Endothelial cell of umbilical vein (primary cell): ENCODE measurements around the gene SLC9A3. TPM values are rescaled to one million over a fixed set of nuclear protein-coding genes. Genes with fewer than 3 reads are reported as not detected.

Source experiments
- BruUV-seq: library from RNA; stranded (reverse); fragments of 400-500 nt; replicated peaks from 2 replicates; lab custom pipeline; 2021; lab: Mats Ljungman, UMichigan
- CTCF ChIA-PET: fragments of 300-600, 350-600 bp; sonication (Branson Sonifier 250); formaldehyde crosslinking; loops from one replicate; lab custom pipeline; 2021; ENCODE audit warnings: antibody characterized with exemption, inconsistent platforms; lab: Charles Lee
- POLR2A ChIA-PET: fragments of 300-600, 350-600 bp; sonication (Branson Sonifier 250); formaldehyde crosslinking; loops from one replicate; lab custom pipeline; 2021; ENCODE audit warnings: antibody characterized with exemption, inconsistent platforms; lab: Charles Lee
- DNase-seq: peaks from one replicate; pipeline ENCODE4 v3.0.0-alpha.2; 2011; ENCODE audit warnings: low read depth, low spot score
- FAIRE-seq: peaks from 2 replicates; lab custom pipeline; 2011; peaks lifted over from hg19 to GRCh38; lab: Jason Lieb, UNC
- H2AFZ ChIP-seq: 2 replicates; pipeline ENCODE4 v1.6.0; 2012; ENCODE audit warnings: low read depth, low read length, control low read depth, inconsistent platforms
- H3K27ac ChIP-seq: 2 replicates; pipeline ENCODE4 v1.5.1; 2011; ENCODE audit warnings: low read depth, mild to moderate bottlenecking, control low read depth, low read length, moderate library complexity; ENCODE audit not compliant: insufficient read depth
- H3K27me3 ChIP-seq, 2 experiments: 2 replicates each; pipeline versions ENCODE4 v1.6.0 to v1.6.1; 2011; ENCODE audit warnings: low read length in 2 of 2, mixed read lengths in 1 of 2; ENCODE audit not compliant: control insufficient read depth in 2 of 2, insufficient read depth in 2 of 2
- H3K36me3 ChIP-seq, 2 experiments: 2 replicates in 1 of 2; 3 replicates in 1 of 2; pipeline ENCODE4 v1.5.1; 2011; ENCODE audit warnings: low read length in 2 of 2, mild to moderate bottlenecking in 1 of 2, moderate library complexity in 1 of 2; ENCODE audit not compliant: control insufficient read depth in 2 of 2, insufficient read depth in 2 of 2; ENCODE audit errors: extremely low read depth in 1 of 2
- H3K4me1 ChIP-seq: 3 replicates; pipeline ENCODE4 v1.5.1; 2011; ENCODE audit warnings: mild to moderate bottlenecking, low read length; ENCODE audit not compliant: control insufficient read depth, insufficient read depth; ENCODE audit errors: extremely low read depth
- H3K4me2 ChIP-seq: 2 replicates; pipeline ENCODE4 v1.6.1; 2011; ENCODE audit warnings: low read length, control low read depth, mixed read lengths; ENCODE audit not compliant: insufficient read depth
- H3K4me3 ChIP-seq, 3 experiments: fragments of 200-600 bp in 1 of 3; sonication (generic), shearing (Covaris generic) in 1 of 3; replicated peaks in 1 of 3; 2 replicates each; pipeline ENCODE4 v1.5.1; 2011 to 2016; ENCODE audit warnings: control low read depth in 3 of 3, low read length in 3 of 3, mild to moderate bottlenecking in 2 of 3, inconsistent platforms in 1 of 3, low read depth in 1 of 3, moderate library complexity in 1 of 3; ENCODE audit not compliant: insufficient read depth in 1 of 3
- H3K79me2 ChIP-seq: 2 replicates; pipeline ENCODE4 v1.6.0; 2012; ENCODE audit warnings: low read length, inconsistent platforms; ENCODE audit not compliant: control insufficient read depth, insufficient read depth
- H3K9ac ChIP-seq: replicated peaks from 2 replicates; pipeline ENCODE3; 2011; ENCODE audit warnings: low read length, control low read depth; ENCODE audit not compliant: insufficient read depth; ENCODE audit errors: extremely low read depth
- H3K9me1 ChIP-seq: replicated peaks from 3 replicates; pipeline ENCODE4 v1.6.0; 2011; ENCODE audit warnings: mild to moderate bottlenecking, low read length; ENCODE audit not compliant: control insufficient read depth, insufficient read depth; ENCODE audit errors: extremely low read depth
- H3K9me3 ChIP-seq: replicated peaks from 2 replicates; pipeline ENCODE4 v1.5.1; 2012; ENCODE audit warnings: low read length, inconsistent platforms; ENCODE audit not compliant: control insufficient read depth, insufficient read depth
- H4K20me1 ChIP-seq: replicated peaks from 2 replicates; pipeline ENCODE3; 2011; ENCODE audit warnings: mild to moderate bottlenecking, low read length; ENCODE audit not compliant: control insufficient read depth, insufficient read depth; ENCODE audit errors: extremely low read depth
- EZH2 ChIP-seq: IDR thresholded peaks from 2 replicates; pipeline ENCODE4 v1.6.1; 2012; ENCODE audit warnings: borderline replicate concordance, low read depth, mild to moderate bottlenecking, moderate library complexity, low read length, inconsistent platforms; ENCODE audit not compliant: severe bottlenecking
- FOS ChIP-seq: IDR thresholded peaks from 2 replicates; pipeline ENCODE4 v1.6.1; 2011; ENCODE audit warnings: mild to moderate bottlenecking, low read length, moderate library complexity, borderline replicate concordance; ENCODE audit not compliant: insufficient read depth
- GATA2 ChIP-seq: IDR thresholded peaks from 2 replicates; pipeline ENCODE4 v1.7.0; 2011; ENCODE audit warnings: low read depth, mild to moderate bottlenecking, moderate library complexity, mixed read lengths, low read length; ENCODE audit not compliant: insufficient read length, insufficient read depth
- JUN ChIP-seq: IDR thresholded peaks from 2 replicates; pipeline ENCODE4 v1.6.1; 2011; ENCODE audit warnings: borderline replicate concordance, low read depth; ENCODE audit not compliant: insufficient read length, insufficient read depth
- MYC ChIP-seq: IDR thresholded peaks from one replicate; pipeline ENCODE4 v1.6.1; 2011; ENCODE audit warnings: mild to moderate bottlenecking, low read depth, low read length
- POLR2A ChIP-seq: IDR thresholded peaks from 2 replicates; pipeline ENCODE4 v1.6.1; 2012; ENCODE audit warnings: low read depth, mild to moderate bottlenecking, control low read depth, low read length
- POLR2AphosphoS5 ChIP-seq: IDR thresholded peaks from 2 replicates; pipeline ENCODE4 v1.6.1; 2012; ENCODE audit warnings: low read depth, mild to moderate bottlenecking, control low read depth, low read length, moderate library complexity; ENCODE audit not compliant: insufficient read depth
- dilution Hi-C: fragments of 300-500 bp; cut with MboI; formaldehyde crosslinking; loops from one replicate; pipeline ENCODE4 v1.15.0; 2019; ENCODE audit warnings: low sequenced_read_pairs; ENCODE audit not compliant: extremely low pct_ligation_motif_present
- intact Hi-C: fragments of 100-400 bp; cut with micrococcal nuclease; formaldehyde crosslinking; loops from one replicate; pipeline ENCODE4 v1.10.0; 2022
- polyA plus RNA-seq, 4 experiments: library from polyadenylated mRNA; depleted of rRNA in 3 of 4; stranded (reverse) in 3 of 4; unstranded in 1 of 4; fragments of >200 nt; gene quantifications; 2 replicates each; pipeline versions ENCODE4 v1.2.1 to v1.2.3, GENCODE V29; 2011 to 2012; ENCODE audit warnings: missing spikeins in 1 of 4
- total RNA-seq: library from RNA; stranded (reverse); gene quantifications from 2 replicates; pipeline ENCODE4 v1.2.3, GENCODE V29; 2021
- TF ChIP-seq, protein P1 (sequence below), 2 donors: IDR thresholded peaks; 1 replicate in 1 of 2; 2 replicates in 1 of 2; pipeline ENCODE4 v1.5.1; 2011; ENCODE audit warnings: low read length in 2 of 2, mild to moderate bottlenecking in 2 of 2, moderate library complexity in 2 of 2, control low read depth in 1 of 2, inconsistent platforms in 1 of 2, low read depth in 1 of 2; ENCODE audit not compliant: insufficient read depth in 1 of 2; ENCODE audit errors: extremely low read depth in 1 of 2
- TF ChIP-seq, protein P2 (sequence below): IDR thresholded peaks from 2 replicates; pipeline ENCODE4 v1.6.1; 2011; ENCODE audit not compliant: insufficient read depth, insufficient read length

The SLC9A3 gene
- total and polyA plus RNA-seq, 2 donors (not counting 3 experiments of a cell fraction or from before 2014, with no cell fraction given), result 0.79 to 0.82 TPM

DNA sequence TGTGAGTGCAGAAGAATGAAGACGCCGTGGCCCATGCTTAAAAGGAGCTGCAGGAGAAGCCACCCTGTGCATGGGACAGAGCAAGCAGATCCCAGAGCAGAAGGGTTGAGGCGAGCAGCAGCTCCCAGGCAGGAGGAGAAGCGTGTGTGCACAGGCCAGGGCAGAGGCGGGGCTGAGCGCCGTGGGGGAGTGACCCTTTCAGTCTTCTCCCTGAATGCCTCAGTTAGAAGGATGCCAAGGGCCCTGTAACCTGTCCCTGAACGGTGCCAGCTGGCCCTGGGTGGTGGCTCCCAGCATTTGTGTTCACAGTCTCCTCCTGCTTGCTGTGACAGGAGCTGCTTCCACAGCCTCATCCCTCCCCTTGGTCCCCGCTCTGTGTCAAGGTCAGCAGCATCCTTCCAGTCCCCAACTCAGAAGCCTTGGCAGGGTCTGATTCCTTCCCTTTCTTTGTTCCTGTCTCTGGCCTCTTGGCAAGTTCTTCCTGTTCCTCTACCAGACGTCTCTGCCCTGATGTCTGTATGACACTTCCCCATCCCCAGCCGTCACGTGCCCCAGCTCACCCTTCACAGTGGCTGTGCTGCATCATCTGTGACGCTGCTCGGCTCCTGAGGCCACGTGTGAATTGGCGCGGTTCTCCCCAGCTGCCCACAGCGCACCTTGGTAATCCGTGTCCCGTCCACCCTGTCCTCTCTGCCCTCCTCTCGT is 76.0 kb downstream of the SLC9A3 start:
- ChIA-PET CTCF (interaction anchor here (1.3 to 1.7 kb wide), 2 partner anchors 25 to 454 kb away, joined by 3 to 4 read pairs; no protein-coding TSS in a partner anchor), POLR2A (no interaction called here)
- intact Hi-C loops, result no loop called here
- Histone ChIP-seq H3K4me3 (no peak overlapping the region), H3K9me3 (no peaks in the 10 kb centered on the region), H3K27me3 (no peaks in the 10 kb centered on the region), H3K79me2 (peaks cover 11% of the 10 kb centered on the region), H3K27ac (no peak overlapping the region), H4K20me1 (no peaks in the 10 kb centered on the region), H3K9me1 (no peaks in the 10 kb centered on the region), H2AFZ (no peak overlapping the region), H3K36me3 (peaks cover 5 to 19% of the 10 kb centered on the region in 2 experiments), H3K9ac (no peak overlapping the region), H3K4me2 (no peak overlapping the region), H3K4me1 (peaks cover 6% of the 10 kb centered on the region)
- no TSS peak for BruUV-seq
- dilution Hi-C loops, result no loop called here
- FAIRE-seq (no peak), DNase-seq (no peak)
- no peak for TF ChIP-seq EZH2
- no peak for TF ChIP-seq GATA2
- TF ChIP-seq, protein P1, sequence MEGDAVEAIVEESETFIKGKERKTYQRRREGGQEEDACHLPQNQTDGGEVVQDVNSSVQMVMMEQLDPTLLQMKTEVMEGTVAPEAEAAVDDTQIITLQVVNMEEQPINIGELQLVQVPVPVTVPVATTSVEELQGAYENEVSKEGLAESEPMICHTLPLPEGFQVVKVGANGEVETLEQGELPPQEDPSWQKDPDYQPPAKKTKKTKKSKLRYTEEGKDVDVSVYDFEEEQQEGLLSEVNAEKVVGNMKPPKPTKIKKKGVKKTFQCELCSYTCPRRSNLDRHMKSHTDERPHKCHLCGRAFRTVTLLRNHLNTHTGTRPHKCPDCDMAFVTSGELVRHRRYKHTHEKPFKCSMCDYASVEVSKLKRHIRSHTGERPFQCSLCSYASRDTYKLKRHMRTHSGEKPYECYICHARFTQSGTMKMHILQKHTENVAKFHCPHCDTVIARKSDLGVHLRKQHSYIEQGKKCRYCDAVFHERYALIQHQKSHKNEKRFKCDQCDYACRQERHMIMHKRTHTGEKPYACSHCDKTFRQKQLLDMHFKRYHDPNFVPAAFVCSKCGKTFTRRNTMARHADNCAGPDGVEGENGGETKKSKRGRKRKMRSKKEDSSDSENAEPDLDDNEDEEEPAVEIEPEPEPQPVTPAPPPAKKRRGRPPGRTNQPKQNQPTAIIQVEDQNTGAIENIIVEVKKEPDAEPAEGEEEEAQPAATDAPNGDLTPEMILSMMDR (IDR thresholded peaks at IDR 0.05; ENCODE audit: extremely low read depth in 1 of 2, insufficient read depth in 1 of 2, low read depth in 1 of 2, low read length in 2 of 2), result no peak
- no peak for TF ChIP-seq MYC
- TF ChIP-seq, protein P2, sequence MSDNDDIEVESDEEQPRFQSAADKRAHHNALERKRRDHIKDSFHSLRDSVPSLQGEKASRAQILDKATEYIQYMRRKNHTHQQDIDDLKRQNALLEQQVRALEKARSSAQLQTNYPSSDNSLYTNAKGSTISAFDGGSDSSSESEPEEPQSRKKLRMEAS, result no peak
- no peak for TF ChIP-seq POLR2AphosphoS5
- no peak for TF ChIP-seq FOS
- TF ChIP-seq JUN, result no peak
- TF ChIP-seq POLR2A, result no peak
